GM12874 (cell line): ENCODE data around the gene RPH3AL.

ENCODE experiments used
- TF ChIP-seq, protein P1 (sequence below): IDR thresholded peaks from 2 replicates; pipeline ENCODE4 v1.5.1; 2011; ENCODE audit warnings: low read depth, mild to moderate bottlenecking, control low read depth, low read length, moderate library complexity; ENCODE audit not compliant: insufficient read depth

RPH3AL gene

DNA sequence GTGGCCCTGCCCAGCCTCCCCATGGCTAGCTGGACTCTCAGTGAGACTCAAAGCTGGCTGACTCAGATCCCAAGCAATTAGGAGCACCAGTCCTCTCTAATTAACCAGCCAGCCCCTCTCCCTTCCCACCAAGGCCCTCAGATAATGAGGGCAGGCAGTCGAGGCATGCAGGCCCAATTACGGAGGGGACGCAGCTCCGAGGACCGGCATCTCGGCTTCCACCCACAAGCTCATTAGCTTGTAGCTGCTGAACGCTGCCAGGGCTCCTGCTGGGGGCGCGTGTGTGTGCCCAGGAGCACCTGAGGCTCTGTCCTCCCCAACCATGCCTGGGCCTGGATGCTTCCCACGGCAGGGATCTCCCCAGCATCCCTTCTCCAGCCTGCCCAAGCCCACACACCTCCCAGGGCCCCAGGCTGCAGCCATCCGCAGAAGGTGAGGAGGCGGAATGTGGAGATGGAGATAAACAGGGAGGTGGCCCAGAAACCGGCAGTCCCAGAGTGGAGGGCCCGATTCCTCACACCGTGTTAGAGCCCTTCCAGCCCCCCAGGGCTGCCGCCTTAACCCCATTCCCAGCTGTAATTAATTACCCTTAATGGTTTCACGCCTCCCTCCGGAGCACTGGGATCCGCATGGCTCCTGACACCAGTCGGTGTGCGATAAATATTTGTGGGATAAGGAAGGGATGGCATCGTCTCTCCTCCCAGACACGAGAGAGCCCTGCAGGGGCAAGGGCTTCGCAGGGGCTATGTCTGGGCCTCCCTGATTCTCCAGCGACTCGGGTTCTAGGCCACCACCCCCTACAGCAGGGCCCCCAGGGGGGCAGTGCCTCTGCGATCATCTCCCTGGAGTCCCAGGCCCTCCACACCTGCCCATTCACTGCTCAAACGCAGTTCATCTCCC is 42.2 kb downstream of the RPH3AL start:
- TF ChIP-seq, protein P1, sequence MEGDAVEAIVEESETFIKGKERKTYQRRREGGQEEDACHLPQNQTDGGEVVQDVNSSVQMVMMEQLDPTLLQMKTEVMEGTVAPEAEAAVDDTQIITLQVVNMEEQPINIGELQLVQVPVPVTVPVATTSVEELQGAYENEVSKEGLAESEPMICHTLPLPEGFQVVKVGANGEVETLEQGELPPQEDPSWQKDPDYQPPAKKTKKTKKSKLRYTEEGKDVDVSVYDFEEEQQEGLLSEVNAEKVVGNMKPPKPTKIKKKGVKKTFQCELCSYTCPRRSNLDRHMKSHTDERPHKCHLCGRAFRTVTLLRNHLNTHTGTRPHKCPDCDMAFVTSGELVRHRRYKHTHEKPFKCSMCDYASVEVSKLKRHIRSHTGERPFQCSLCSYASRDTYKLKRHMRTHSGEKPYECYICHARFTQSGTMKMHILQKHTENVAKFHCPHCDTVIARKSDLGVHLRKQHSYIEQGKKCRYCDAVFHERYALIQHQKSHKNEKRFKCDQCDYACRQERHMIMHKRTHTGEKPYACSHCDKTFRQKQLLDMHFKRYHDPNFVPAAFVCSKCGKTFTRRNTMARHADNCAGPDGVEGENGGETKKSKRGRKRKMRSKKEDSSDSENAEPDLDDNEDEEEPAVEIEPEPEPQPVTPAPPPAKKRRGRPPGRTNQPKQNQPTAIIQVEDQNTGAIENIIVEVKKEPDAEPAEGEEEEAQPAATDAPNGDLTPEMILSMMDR, result no peak

DNA sequence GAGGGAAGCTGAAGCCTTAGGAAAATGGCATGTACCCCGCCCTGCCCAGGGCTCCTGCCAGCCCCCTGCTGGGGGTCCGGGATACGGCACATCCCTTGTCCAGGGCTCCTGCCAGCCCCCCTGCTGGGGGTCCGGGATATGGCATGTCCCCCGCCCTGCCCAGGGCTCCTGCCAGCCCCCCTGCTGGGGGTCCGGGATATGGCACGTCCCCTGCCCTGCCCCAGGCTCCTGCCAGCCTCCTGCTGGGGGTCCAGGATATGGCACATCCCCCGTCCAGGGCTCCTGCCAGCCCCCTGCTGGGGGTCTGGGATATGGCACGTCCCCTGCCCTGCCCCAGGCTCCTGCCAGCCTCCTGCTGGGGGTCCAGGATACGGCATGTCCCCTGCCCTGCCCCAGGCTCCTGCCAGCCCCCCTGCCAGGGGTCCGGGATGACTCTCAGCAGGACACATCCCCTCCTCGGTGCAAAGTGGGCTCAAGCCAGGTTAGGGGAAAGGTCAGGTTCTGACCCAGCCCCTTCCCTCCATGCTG is 43.2 kb downstream of the RPH3AL start:
- TF ChIP-seq, protein P1, result peak; percentile 62

DNA sequence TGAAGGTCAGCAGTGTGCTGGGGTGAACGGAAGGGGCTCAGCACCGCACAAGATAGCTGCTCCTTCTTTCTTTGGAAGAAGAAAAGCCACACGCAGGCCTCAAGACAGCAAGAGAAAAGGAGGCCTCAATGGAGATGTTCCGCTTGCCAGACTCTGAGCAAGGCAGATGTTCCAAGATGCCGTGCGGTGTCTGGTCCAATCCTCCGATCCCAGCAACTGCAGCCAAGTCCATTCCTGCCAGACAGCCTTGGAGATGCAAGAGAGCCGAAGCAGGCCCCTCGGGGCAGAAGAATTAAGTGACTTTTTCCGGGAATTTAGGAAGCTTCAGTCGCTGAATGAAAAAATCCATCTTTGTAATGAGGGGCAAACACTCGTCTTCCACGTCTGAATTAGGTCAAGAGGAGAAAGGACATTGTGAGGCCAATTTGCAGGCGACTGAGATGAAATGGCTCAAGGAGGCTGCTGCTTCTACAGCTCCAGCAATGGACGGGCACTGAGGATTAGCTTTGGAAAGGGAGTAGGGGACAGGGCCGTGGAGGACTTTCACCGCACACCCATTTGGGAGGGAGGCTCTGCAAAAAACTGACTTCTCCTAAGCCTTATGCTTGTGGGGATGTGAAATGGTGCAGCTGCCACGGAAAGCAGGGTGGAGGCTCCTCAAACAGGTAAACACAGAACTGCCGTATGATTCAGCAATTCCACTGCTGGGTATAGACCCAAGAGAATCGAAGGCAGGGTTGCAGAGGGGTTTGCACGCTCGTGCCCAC is 44.7 kb downstream of the RPH3AL start:
- TF ChIP-seq, protein P1, result no peak

DNA sequence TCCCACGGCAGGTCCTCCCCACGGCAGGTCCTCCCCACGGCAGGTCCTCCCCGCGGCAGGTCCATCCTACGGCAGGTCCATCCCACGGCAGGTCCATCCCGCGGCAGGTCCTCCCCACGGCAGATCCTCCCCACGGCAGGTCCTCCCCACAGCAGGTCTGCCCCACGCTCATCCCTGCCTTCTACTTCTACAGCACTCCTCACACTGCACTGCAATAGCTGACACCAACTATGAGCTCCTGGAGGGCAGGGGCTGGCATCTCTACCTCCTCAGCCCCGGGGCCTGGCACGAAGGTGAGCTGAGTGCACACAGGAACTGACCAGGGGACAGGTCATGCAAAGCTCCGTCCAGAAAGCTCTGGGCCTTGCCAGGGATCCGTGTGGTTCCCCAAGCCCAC is 45.3 kb downstream of the RPH3AL start:
- TF ChIP-seq, protein P1, result no peak

DNA sequence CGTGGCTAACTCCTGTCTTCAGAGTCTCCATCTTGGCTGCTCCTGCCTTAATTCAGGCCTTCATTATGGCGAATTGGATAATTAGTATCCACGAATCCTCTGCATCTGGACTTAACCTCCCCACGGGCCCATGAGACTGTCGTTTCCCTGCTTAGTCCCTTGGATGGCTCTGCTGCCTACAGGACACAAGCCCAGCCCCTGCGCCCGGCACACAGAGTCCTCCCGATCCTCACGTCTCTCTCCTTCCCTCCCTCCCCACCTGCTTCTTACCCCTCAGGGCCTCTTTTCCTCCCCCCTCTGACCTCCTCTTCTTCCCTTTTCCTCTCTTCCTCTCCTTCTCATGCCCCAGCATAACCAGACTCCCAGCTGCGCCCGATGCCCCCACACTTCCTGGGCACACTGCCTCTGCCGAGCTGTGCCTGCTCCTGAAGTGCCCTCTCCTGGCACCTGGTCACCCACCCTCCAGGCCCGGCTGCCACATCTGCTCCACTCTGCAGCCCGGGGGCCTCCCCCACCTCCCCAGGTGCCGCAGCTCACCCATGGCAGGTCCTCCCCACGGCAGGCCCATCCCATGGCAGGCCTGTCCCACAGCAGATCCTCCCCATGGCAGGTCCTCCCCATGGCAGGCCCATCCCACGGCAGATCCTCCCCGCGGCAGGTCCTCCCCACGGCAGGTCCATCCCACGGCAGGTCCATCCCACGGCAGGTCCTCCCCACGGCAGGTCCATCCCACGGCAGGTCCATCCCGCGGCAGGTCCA is 45.9 kb downstream of the RPH3AL start:
- TF ChIP-seq, protein P1, result no peak

DNA sequence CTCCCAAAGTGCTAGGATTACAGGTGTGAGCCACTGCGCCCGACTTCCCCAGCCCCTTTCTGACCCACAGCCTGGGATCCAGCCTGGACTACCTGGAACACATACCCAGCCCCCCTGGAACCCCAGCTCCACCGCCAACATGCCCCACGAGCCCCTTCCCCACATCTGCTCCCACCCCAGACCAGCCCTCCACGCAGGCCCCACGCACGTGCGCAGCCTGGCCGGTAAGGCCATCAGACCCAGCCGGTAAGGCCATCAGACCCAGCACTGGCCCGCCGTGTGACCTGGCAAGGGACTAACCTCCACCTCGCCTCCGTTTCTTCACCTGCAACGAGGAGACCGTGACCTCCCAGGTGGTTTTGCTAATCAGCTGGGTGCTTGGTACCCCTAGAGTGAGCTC is 46.5 kb downstream of the RPH3AL start:
- TF ChIP-seq, protein P1, result no peak
